GM12891 (cell line): ENCODE data around the gene GYS1.

Source experiments
- POLR2A ChIP-seq: IDR thresholded peaks from 2 replicates; pipeline ENCODE4 v1.6.1; 2011; ENCODE audit warnings: low read depth, low read length, control low read depth
- POLR2AphosphoS5 ChIP-seq: IDR thresholded peaks from 2 replicates; pipeline ENCODE4 v1.6.1; 2011; ENCODE audit warnings: low read depth, low read length, control low read depth
- SPI1 ChIP-seq: IDR thresholded peaks from 2 replicates; pipeline ENCODE4 v1.6.1; 2011; ENCODE audit warnings: low read depth, low read length, control low read depth

DNA sequence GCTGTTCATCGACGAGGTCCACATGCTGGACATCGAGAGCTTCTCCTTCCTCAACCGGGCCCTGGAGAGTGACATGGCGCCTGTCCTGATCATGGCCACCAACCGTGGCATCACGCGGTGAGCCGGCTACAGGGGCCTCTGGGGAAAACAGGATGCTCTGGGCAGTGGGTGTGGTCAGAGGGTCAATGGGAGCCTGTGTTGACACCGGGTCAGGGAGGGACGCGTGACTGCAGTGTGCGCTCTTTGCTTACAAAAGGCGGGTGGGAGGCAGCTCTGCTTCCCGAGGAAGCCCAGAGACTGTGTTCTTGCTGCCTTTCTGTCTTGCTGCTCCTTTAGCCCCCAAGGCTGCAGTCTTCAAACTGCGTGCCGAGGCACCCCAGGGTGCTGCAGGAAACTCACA, 18.1 kb upstream of the GYS1 start:
- TF ChIP-seq POLR2AphosphoS5: no peak
- no peak for TF ChIP-seq POLR2A
- TF ChIP-seq SPI1: no peak
